SK-N-SH (cell line): ENCODE data around the gene FAM20C.

Experiments used
- CHD2 ChIP-seq: fragments of 150-350 bp; IDR thresholded peaks from 2 replicates; pipeline ENCODE4 v1.6.1; 2018; ENCODE audit warnings: low read length; ENCODE audit not compliant: partially characterized antibody
- EZH2phosphoT487 ChIP-seq: fragments of 200-600 bp; sonication (generic); IDR thresholded peaks from 2 replicates; pipeline ENCODE4 v1.6.1; 2017; ENCODE audit warnings: low read depth, mixed run types, mild to moderate bottlenecking, antibody characterized with exemption, moderate library complexity, borderline replicate concordance
- RAD21 ChIP-seq: IDR thresholded peaks from 2 replicates; pipeline ENCODE4 v1.6.1; 2012; ENCODE audit warnings: mild to moderate bottlenecking, low read length
- RFX5 ChIP-seq: IDR thresholded peaks from 2 replicates; pipeline ENCODE4 v1.6.1; 2012; ENCODE audit warnings: mild to moderate bottlenecking, improper control_type of control experiment, low read length
- RXRA ChIP-seq: IDR thresholded peaks from 2 replicates; pipeline ENCODE4 v1.4.0; 2012; ENCODE audit warnings: low read depth, mild to moderate bottlenecking, borderline replicate concordance
- SIN3A ChIP-seq: IDR thresholded peaks from 2 replicates; pipeline ENCODE4 v1.6.1; 2012; ENCODE audit warnings: low read depth, mild to moderate bottlenecking, low read length, moderate library complexity, borderline replicate concordance
- SMC3 ChIP-seq: IDR thresholded peaks from 2 replicates; pipeline ENCODE4 v1.6.1; 2012; ENCODE audit warnings: low read depth, low read length, improper control_type of control experiment
- TAF1 ChIP-seq: IDR thresholded peaks from 2 replicates; pipeline ENCODE4 v1.6.1; 2012; ENCODE audit warnings: low read depth, mild to moderate bottlenecking, low read length, moderate library complexity, borderline replicate concordance
- TF ChIP-seq, protein P1 (sequence below): fragments of 200-600 bp; sonication (generic); IDR thresholded peaks from 2 replicates; pipeline ENCODE4 v1.6.1; 2017; ENCODE audit warnings: antibody characterized with exemption, mild to moderate bottlenecking, moderate library complexity
- TF ChIP-seq, protein P2 (sequence below): fragments of 150-350 bp; IDR thresholded peaks from 2 replicates; pipeline ENCODE4 v1.6.1; 2017; ENCODE audit warnings: antibody characterized with exemption, low read length, low read depth, borderline replicate concordance
- TF ChIP-seq, protein P3 (sequence below): IDR thresholded peaks from 2 replicates; pipeline ENCODE4 v1.4.0; 2012; ENCODE audit warnings: low read depth

DNA sequence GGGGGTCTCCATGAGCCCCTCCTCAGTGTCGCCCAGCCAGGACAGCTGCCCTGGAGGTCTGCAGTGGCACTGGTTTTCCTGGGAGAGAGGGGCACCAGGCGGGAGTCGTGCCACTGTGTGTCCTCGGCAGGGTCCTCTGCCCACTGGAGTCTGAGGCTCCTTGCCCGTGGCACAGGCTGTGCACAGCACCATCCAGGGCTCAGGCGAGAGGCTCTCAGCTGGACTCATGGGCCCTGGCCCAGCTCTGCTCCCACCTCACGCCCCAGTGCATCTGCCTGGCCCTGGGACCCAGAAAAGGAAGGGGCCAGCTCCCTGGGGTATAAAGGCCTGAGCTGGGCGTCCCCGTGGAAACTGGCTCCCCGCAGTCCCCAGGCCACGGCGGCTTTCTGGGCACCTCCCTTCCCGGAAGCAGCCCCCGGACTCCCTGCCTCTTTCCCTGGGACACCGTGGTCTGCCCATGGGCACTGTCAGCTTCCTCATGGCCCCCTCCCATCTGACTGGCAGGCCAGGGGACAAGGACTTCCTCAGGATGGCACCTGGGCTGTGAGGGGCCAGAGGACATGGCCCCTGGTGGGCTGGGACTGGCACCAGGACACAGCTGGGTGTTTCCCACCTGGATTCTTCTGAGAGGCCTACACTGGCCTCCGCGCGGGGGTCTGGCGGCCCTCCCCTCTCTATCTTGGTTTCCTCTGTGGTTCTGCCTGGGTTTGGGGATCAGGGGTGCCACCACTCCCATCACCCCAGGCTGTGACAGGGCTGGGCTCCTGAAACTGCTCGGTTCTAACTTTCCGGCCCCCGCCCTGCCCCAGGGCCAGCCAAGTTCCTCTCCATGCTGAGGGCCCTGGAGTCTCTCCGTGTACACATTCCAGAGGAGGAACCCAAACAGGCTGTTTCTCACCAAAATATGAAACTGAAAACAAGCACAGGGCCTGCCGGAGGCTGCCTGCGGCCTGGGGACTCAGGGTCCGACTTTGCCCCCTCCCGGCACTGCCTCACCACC, 103.1 kb downstream of the FAM20C start:
- TF ChIP-seq RAD21 (no peak), CHD2 (no peak), EZH2phosphoT487 (no peak), RFX5 (no peak), RXRA (no peak), TAF1 (no peak), SIN3A (no peak), SMC3 (no peak)
- TF ChIP-seq, protein P1, sequence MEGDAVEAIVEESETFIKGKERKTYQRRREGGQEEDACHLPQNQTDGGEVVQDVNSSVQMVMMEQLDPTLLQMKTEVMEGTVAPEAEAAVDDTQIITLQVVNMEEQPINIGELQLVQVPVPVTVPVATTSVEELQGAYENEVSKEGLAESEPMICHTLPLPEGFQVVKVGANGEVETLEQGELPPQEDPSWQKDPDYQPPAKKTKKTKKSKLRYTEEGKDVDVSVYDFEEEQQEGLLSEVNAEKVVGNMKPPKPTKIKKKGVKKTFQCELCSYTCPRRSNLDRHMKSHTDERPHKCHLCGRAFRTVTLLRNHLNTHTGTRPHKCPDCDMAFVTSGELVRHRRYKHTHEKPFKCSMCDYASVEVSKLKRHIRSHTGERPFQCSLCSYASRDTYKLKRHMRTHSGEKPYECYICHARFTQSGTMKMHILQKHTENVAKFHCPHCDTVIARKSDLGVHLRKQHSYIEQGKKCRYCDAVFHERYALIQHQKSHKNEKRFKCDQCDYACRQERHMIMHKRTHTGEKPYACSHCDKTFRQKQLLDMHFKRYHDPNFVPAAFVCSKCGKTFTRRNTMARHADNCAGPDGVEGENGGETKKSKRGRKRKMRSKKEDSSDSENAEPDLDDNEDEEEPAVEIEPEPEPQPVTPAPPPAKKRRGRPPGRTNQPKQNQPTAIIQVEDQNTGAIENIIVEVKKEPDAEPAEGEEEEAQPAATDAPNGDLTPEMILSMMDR: no peak
- TF ChIP-seq, protein P2, sequence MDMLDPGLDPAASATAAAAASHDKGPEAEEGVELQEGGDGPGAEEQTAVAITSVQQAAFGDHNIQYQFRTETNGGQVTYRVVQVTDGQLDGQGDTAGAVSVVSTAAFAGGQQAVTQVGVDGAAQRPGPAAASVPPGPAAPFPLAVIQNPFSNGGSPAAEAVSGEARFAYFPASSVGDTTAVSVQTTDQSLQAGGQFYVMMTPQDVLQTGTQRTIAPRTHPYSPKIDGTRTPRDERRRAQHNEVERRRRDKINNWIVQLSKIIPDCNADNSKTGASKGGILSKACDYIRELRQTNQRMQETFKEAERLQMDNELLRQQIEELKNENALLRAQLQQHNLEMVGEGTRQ: no peak
- TF ChIP-seq, protein P3, sequence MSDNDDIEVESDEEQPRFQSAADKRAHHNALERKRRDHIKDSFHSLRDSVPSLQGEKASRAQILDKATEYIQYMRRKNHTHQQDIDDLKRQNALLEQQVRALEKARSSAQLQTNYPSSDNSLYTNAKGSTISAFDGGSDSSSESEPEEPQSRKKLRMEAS: no peak
